GM21515 (cell line): ENCODE measurements around the gene GPATCH2.
"Not testable (repeated sequence)": the region's sequence is repeated elsewhere in the genome, so short reads cannot be mapped to it uniquely, and the experiment has no call there.

Source experiments
- ATAC-seq: cut with Tn5 transposase; IDR thresholded peaks from one replicate; pipeline ENCODE4 v1.9.1; 2021; ENCODE audit not compliant: unreplicated experiment

The GPATCH2 gene

DNA sequence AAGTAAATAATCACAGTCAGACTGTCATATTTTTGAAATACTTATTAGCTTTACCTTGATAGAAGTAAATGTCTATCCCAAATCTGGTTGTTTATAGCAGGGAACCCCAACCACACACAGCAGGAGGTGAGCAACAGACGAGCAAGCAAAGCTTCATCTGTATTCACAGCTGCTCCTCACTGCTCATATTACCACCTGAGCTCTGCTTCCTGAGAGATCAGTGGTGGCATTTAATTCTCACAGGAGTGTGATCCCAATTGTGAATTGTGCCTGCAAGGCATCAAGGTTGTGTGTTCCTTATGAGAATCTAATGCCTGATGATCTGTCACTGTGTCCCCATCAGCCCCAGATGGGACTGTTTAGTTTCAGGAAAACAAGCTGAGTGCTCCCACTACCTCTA lies 104.3 kb downstream of the GPATCH2 start:
- ATAC-seq = no peak

DNA sequence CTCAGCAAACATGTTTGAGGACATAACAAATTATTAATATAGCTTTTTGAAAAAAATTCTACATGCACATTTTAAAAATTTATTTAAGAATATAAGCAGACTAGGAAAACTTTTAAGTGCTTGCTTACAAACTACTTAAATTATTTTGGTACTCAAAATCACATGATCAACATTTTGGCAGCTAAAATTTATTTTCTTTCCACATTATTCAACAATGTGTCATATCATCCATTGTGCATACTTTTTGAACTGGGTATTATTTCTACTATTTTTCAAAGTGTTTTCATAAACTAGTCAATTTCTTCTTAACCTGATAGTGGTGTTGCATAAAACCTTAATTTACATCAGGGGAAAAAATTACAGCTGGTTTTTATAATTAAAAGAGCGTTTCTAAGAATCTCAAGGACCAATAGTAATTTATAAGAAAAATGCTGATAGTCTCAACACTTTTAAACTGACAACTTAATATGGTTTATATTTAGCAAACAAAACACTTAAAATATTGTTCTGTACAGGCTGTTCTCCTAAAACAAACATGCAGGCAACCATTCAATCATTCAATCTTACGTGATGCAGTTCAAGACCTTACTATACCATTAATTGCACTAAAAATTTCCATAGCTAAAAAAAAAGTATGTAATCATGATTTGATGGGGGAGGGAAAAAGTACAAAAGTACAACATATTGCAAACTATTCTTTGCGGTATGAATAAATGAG lies 105.0 kb downstream of the GPATCH2 start:
- ATAC-seq = no peak

DNA sequence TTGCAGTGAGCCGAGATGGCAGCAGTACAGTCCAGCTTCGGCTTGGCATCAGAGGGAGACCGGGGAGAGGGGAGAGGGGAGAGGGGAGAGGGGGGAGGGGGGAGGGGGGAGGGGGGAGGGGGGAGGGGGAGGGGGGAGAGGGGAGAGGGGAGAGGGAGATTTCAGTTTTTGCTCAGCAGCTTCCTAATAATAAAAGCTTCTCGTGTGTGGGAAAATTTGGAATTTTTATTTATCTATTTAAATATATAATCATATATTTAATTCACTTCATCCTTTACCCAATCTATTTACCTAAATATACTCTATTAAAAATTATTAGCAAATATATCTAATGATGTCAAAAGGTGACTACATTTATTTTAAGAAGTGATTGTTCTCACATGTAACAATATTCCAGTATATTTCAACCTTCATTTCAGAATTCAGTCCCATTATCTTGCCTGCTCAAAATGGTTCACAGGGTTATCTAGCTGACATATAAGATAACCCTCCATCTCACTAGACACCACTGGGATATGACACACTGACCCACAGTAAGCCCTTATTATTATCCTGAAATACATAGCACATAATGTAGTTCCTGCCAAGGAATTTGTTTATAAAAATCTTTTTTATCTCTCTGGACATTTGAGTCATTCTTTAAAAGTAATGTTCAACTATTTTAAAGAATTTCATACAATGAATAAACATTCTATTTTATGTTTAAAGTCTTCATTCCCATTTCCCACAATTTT lies 105.9 kb downstream of the GPATCH2 start:
- ATAC-seq = no peak

DNA sequence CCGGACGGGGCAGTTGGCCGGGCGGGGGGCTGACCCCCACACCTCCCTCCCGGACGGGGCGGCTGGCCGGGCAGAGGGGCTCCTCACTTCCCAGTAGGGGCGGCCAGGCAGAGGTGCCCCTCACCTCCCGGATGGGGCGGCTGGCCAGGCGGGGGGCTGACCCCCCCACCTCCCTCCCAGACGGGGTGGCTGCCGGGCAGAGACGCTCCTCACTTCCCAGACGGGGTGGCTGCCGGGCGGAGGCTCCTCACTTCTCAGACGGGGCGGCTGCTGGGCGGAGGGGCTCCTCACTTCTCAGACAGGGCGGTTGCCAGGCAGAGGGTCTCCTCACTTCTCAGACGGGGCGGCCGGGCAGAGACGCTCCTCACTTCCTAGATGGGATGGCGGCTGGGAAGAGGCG lies 107.0 kb downstream of the GPATCH2 start:
- not testable (repeated sequence) for ATAC-seq

DNA sequence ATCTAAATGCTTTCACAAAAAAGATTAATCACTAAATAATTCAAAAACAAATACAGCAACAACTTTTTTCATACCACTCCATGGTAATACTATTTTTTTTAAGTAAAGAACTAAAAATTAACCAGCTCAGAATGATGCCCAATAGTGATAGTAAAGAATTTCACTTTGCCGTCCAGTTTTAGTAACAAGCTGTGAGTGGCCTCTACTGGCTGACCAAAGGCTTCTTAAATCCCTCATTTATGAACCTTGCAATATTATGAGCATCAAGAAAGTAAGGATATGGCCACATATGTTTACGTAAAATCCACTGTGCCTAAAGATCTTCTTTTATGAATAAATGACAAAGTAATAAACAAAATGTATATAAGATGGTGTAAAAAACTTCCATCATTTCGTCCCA lies 108.6 kb downstream of the GPATCH2 start:
- no peak for ATAC-seq

DNA sequence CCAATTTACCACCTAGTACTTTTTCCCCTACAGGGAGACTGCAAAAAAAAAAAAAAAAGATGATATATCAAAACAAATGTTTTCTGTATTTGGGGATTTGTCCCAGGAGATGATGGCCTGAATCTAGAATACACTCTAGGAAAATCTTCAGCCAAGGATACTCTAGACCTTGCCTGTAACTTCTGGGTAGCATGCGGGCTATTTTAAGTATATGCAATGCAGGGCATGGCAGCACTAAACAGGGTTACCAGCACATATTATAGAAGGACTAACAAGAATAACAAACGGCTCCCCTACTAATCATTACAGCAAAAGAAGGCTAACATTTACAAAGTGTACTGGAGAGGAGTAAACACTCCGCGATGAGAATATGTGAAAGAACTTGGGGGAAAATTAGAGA lies 109.6 kb downstream of the GPATCH2 start:
- ATAC-seq = no peak

DNA sequence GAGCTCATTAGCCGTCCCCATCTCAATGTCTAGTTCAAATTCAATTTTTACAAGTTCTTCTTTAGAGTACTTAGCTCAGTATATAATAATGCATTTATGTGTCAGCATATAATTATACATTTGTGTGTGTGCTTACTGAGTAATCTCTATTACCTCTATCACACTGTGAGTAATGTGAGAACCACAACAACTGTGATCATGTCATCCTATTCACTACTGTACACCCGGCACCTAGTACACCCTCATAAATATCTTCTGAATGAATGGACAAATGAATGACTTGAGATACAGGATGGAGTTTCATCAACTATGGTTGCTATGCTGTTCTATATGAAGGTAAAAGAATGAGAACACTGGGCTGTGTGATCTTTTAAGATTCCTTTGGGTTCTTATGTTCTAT lies 124.0 kb downstream of the GPATCH2 start:
- no peak for ATAC-seq

DNA sequence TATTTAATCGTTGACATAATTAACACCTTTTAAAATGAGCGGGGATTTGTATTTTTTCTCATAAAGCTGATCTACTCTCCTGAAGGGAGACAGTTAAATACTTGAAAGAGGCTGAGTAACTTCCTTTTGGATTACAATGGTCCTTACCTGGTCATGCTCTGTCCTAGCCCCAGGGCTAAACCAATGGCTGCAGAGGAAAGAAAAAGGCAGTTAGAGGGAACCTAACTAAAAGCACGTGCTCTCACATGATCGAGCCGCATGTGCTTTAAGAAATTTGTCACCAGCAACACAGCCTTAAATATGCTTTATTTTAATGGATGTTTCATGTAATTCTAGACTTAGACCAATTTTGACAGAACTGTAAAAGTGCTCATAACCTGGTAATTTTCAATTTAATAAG lies 132.7 kb downstream of the GPATCH2 start:
- ATAC-seq = no peak

DNA sequence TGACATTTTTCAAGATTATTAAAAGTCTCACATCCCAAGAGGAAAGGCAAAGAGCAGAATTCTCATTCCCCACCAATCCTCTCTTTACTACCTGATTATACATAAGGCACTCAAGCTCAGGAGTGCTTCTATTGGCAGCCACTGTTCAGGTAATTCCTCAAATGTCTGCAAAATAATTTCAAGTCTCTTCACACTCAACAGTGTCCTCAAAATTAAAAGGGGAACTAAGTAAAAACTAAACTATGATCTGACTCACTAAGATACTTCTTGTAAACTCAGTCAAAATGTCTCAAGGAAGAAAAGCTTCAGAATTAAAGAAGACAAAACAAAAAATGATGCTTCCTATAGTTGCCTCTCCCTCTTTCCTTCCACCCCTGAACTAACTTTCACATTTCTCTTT lies 135.6 kb downstream of the GPATCH2 start:
- peak; percentile 95 for ATAC-seq

DNA sequence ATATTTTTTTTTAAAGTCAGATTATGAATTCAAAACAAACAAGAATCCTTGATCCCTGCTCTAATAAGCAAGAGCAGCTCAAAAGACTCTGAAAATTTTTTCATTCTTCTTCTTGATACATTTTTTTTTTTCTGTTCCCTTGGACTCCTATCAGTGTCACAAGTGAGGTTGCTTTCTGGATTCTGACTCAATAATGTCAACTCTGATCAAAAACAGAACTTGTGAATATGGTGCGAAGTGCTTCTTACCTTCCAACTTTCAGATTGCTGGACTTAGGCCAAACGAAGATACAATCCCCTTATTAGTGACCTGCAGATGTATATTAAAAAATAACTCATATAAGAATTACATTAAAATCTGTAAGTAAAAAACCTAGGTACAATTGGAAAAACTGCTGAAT lies 136.1 kb downstream of the GPATCH2 start:
- ATAC-seq = peak; percentile 53

DNA sequence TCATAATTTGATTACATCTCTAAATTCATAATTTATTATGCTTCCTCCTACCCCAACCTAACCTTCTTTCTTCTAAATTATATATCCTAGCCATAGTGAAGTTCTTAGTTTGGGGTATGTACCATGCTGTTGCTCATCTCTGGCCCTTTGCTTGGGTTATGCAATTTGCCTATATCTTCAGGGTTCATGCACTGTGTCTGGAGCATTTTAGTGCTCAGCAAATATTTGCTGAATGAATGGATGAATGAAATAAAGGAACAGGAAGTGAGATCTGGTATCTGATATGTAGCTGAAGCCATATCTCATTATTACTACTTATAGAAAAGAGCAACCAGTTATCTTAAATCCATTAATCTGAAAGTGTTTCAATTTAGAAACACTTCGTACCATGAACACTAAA lies 137.6 kb downstream of the GPATCH2 start:
- ATAC-seq = no peak

DNA sequence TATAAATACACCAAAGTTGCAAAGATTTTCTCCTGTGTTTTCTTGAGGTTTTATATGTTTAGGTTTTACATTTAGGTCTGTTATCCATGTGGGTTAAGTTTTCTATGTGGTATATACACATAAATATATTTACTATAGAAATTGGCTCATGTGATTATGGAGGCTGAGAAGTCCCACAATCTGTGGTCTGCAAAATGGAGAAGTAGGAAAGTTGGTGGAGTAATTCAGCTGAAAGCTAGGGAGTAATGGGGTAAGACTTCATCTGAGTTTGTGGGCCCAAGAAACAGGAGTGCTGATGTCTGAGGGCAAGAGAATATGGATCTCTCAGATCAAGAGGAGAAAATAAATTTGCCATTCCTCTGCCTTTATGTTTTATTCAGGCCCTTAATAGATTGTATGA lies 146.0 kb downstream of the GPATCH2 start:
- ATAC-seq = no peak

DNA sequence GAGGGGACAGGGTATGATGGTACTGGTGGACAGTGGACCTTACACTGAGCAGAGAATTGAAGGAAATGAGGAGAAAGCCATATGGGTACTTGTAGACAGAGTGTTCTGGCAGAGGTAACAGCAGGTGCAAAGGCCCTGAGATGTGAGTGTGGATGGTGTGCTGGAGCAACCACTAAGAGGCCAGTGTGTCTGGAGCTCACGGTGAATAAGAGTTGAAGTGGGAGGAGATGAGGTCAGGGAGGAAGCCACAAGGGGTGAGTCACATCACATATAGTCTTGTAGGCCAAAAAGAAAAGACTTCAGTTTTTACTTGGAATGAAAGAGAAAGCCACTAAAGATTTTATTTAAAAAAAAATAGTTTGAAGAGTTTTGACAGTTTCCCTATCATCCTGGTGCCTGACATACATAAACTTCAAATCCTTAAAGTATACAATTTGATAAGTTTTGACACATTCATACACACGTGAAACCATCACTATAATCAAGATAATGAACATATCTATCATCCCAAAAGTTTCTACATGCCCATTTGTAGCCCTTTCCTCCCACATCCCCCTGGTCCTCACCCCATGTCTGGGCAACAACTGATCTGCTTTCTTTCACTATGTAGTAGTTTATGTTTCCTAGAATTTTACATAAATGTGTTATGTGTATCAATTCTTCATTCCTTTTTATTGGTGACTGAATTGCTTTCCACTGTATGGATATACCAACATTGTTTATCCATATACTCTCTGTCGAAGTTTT lies 148.4 kb downstream of the GPATCH2 start:
- ATAC-seq = peak; percentile 93

DNA sequence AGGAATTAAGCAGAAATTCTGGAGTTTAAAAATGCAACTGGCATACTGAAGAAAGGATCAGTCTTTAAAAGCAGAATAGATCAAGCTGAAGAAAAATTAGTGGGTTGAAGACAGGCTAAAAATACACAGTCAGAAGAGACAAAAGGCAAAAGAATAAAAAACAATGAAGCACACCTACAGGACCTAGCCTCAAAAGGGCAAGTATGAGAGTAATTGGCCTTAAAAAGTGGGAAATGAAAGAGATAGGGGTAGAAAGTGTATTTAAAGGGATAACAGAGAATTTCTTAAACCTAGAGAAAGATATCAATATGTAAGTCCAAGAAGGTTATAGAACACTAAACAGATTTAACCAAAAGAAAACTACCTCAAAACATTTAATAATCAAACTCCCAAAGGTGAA lies 152.4 kb downstream of the GPATCH2 start:
- ATAC-seq = no peak

DNA sequence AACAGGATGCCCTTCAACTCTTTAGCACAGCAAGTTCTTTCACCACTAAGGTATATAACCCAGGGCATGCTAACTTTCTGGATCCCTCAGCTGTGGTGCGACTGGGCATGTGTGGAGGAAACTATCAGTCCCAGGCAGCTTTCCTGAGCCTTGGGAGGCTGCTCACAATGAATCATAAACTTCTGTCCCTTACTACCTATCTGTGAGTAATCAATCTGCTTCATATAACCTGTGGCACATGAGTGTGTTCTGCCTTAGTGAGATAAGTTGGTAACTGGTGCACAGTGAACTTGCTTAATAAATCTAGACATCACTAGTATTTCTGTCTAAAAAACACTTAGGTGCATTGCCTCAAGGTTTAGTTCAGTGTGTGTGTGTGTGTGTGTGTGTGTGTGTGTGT lies 158.0 kb downstream of the GPATCH2 start:
- ATAC-seq = no peak

DNA sequence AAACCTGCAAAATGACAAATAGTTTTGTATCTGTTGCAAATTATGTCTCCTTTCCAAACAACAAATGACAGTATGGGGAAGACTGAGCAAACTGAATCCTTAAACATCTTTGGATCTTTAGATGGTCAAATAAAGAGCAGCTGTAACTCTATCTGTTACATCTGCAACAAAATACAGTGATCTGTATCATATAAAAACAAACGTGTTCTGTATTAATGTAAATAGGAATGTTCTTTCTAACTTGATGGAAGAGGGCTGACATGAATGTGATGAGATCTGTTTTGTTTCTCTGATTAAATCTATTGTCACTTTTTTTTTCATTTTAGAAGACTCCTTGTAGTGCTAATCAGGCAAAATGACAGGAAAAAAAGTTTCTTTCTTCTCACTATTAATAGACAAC lies 159.5 kb downstream of the GPATCH2 start:
- ATAC-seq = no peak

DNA sequence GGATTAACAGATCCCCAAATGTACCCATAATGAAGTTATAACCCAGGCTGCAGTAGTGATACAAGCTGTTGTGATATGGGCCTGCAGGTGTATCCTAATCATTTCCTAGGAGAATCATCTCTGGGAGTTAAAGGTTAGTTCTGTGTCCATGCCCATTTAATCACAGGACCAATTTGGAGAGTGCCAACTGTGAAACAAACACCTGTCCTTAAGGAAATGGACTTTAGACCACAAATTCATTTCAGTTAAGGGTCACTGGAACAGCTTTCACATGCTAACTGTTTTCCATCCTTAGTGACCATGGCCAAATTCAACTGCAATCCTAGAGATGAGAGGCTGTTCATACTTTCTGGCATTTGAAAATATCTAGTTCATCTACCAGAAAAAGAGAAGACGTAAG lies 160.9 kb downstream of the GPATCH2 start:
- no peak for ATAC-seq

DNA sequence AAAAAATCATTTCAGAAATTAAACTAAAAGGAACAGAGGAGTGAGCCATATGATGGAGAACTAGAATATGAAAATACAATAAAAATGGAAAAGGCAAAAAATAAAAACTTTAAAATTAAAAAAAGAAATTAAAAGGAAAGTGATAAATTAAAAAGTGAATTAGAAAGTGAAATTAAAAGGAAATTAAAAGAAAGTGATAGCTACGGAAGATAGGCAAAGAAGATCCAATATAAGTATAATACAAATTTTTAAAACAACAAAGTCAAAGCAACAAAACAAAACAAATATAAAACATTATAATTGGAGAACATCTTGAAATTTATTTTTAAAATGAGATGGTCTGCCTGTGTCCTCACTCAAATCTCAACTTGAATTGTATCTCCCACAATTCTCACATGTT lies 165.8 kb downstream of the GPATCH2 start:
- no peak for ATAC-seq

DNA sequence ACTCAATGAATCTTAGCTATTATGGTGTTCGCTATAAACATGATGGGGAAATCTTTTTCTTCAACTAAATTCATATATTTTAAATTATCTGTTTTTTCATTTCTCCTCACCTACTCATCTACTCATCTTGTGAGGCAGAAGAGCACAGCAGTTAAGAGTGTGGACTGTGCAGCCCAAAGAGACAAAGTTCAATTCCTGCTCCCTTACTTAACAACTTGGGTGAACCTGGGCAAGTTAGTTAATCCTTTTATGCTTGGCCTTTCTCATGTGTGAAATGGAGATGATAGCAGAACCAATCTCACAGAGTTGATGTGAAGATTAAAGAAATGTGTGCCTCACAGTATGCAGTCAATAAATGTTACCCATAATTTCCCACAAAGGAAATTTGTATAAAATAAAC lies 168.2 kb downstream of the GPATCH2 start:
- no peak for ATAC-seq

DNA sequence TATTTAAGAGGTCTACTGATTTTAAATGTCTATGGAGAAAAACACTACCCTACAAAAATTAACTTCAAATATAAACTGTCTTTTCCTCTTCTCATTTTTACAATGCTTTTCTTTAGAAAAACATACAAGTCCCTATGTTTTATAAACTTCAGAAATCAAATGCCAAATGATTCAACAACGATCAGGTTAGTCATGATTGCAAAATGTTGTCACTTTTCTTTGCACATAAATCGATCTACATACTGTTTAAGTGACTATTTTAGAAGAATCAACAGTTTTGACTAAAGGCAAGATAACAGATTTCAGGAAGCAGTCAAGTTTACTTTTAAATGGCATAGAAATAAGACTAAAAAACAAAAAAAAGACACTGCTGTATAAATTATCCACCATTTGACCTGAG lies 168.7 kb downstream of the GPATCH2 start:
- no peak for ATAC-seq

DNA sequence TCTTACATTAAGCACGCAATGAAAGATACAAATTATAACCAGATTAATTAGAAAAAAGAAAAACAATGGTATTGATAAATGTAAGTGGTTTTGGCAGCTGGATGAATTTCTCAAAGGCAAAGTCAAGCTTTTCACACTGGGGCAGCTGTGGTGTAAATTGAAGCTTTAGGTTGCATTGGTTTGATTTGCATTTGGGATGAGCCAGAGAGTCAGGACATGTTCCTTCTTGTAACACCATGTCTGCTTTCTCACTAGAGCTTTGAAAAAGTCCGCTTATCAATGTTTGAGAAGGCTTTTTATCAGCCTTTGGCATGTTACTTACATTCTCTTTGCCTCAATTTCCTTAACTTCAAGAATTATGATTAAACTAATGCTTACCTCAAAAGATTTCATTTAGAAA lies 173.9 kb downstream of the GPATCH2 start:
- ATAC-seq = no peak

DNA sequence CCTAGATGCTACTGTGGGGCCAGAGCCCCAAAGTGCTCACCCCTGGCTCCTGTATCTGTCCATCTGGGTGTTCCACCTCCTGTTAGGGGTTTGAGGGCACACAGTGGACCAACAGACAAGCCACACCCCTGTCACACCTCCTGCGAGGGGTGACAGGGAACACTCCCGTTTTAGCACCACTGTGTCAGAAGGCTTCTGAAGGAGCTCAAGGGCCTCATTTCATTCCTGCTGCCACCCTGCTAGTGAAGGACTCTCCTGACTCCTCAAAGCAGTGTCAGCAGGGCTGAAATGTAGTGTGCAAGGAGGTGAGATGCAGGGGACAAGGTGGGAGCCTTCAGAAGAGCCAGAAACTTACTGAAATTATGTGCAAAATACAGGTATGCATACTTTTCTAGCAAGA lies 174.6 kb downstream of the GPATCH2 start:
- no peak for ATAC-seq
